Mesodermal cell (in vitro differentiated cells): Measurements from ENCODE around the gene CWC22.

Source experiments
- H3K27ac ChIP-seq: 2 replicates; pipeline ENCODE4 v1.7.0; 2013; ENCODE audit warnings: mild to moderate bottlenecking, low read depth, low read length, moderate library complexity; ENCODE audit not compliant: severe bottlenecking
- H3K36me3 ChIP-seq: 2 replicates; pipeline ENCODE4 v1.7.1; 2013; ENCODE audit warnings: mild to moderate bottlenecking, low read length, moderate library complexity; ENCODE audit not compliant: control insufficient read depth, insufficient read depth
- H3K4me1 ChIP-seq: one replicate; pipeline ENCODE4 v1.7.1; 2013; ENCODE audit warnings: mild to moderate bottlenecking, low read length; ENCODE audit not compliant: insufficient read depth, control insufficient read depth, poor library complexity, severe bottlenecking
- H3K4me3 ChIP-seq: 2 replicates; pipeline ENCODE4 v1.7.0; 2013; ENCODE audit warnings: low read length, control low read depth, mild to moderate bottlenecking; ENCODE audit not compliant: insufficient read depth, poor library complexity, severe bottlenecking; ENCODE audit errors: extremely low read depth
- H3K9me3 ChIP-seq: 2 replicates; pipeline ENCODE4 v1.7.1; 2013; ENCODE audit warnings: mild to moderate bottlenecking, low read length, moderate library complexity; ENCODE audit not compliant: control insufficient read depth
- WGBS, 2 experiments: methylation state at CpG; one replicate each; pipeline ENCODE4 v1.1.5; 2013; ENCODE audit warnings: missing lambda C conversion rate in 2 of 2; ENCODE audit not compliant: insufficient coverage in 2 of 2; 5-methylcytosine and 5-hydroxymethylcytosine counted together

Gene CWC22

GRCh38 chr2:179899666-179900065 is 107.4 kb downstream of the CWC22 start:
- Histone ChIP-seq H3K9me3 (peaks cover 12% of the 10 kb centered on the region), H3K4me3 (no peak overlapping the region), H3K27ac (no peak overlapping the region), H3K4me1 (no peaks in the 10 kb centered on the region), H3K36me3 (no peaks in the 10 kb centered on the region)
- no CpG with 5 or more reads among the region's 1 CpG for WGBS, 2 experiments

DNA sequence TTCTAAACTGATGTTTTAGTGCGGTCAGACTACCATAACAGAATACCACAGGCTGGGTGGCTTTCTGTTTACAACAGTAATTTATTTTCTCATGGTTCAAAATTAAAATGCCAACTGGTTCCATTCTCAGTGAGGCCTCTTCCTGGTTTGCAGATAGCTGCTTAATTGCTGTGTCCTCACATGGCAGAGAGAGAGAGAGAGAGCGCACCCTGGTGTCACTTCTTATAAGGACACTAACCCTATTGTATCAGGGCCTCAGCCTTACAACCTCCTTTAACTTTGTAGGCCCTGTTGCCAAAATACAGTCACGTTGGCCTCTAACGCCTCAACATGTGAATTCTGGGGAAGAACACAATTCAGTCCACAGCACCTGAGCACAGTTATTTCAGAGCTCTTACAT is 108.2 kb downstream of the CWC22 start:
- Histone ChIP-seq H3K9me3 (peaks cover 12% of the 10 kb centered on the region), H3K4me1 (no peaks in the 10 kb centered on the region), H3K36me3 (no peaks in the 10 kb centered on the region), H3K27ac (no peak overlapping the region), H3K4me3 (no peak overlapping the region)
- WGBS, 2 experiments = 33 to 62% methylated on average over 2 of the region's 4 CpGs
